ENCODE results near the gene IL37. TPM values are rescaled to one million over a fixed set of nuclear protein-coding genes. Genes with fewer than 3 reads are reported as not detected.

IL37 gene
- polyA plus RNA-seq, 1 donor from 2014 or later, result not detected

GRCh38 chr2:112949456-112949855 lies 38.5 kb downstream of the IL37 start:
- no peaks in the 10 kb centered on the region for H3K36me3 Mint-ChIP-seq
- H3K27ac Mint-ChIP-seq, result no peak overlapping the region
- H3K9me3 Mint-ChIP-seq, result peaks cover 0 to 12% (median 6%) of the 10 kb centered on the region in 3 donors
- H3K27me3 Mint-ChIP-seq, result peaks cover 7% of the 10 kb centered on the region
- H3K4me3 Mint-ChIP-seq, result no peak overlapping the region
- H3K4me1 Mint-ChIP-seq, result no peaks in the 10 kb centered on the region

GRCh38 chr2:112954364-112954763 lies 43.4 kb downstream of the IL37 start:
- Mint-ChIP-seq H3K9me3 (peaks cover 0 to 8% (median 6%) of the 10 kb centered on the region in 3 donors), H3K27ac (no peak overlapping the region), H3K36me3 (no peaks in the 10 kb centered on the region), H3K4me1 (no peaks in the 10 kb centered on the region), H3K27me3 (peaks cover 5% of the 10 kb centered on the region), H3K4me3 (no peak overlapping the region)

DNA sequence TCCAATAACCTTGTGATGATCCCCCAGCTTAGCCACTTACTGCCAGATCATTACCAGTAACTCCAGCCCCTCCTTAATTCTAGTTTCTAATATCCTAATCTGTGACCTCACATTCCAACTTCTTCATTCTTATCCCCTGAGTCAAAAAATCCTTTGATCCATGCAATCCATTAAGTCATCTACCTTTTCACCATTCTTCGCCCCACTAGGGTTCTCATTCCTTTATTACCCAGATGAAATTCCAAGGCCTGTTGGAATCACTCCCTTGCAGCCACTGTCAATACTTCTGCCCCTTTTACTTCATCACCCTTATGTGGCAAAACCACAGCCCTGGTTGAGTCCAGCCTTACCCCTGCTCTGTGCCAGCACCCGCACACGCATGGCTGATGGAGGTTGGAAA lies 46.5 kb downstream of the IL37 start:
- Mint-ChIP-seq H3K4me1 (no peaks in the 10 kb centered on the region), H3K4me3 (no peak overlapping the region), H3K27me3 (no peaks in the 10 kb centered on the region), H3K36me3 (no peaks in the 10 kb centered on the region), H3K27ac (no peak overlapping the region), H3K9me3 (peaks cover 0 to 3% (median 0%) of the 10 kb centered on the region in 3 donors)

DNA sequence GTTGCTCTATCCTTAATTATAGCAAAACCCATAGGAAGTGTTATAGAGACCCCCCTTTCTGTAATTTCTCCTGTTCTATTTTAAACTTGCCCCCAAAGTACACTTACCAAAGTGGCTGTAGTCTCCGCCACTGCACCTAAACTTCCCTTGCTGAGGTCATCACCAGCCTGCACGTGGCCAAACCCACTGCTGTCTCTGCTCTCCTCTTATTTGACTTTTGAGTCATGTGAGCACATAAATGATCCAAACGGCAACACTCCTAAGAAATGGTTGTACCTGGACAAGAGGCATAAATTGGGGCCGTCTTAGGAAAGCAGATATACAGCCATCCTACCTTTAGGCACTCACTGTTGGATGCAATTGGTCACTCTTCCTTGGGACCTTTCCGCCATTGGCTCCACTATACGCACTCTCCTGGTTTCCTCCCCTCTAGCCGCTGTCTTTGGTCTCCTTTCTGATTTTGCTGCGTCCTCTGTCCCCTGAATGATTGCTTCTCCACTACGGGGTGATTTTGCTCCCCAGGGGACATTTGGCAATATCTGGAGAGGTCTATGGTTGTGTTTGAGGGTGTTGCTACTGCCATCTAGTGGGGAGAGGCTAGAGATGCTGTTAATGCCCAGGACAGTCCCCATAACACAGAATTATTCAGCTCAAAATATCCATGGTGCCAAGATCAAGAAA lies 47.6 kb downstream of the IL37 start:
- Mint-ChIP-seq H3K27me3 (no peaks in the 10 kb centered on the region), H3K36me3 (no peaks in the 10 kb centered on the region), H3K4me1 (no peaks in the 10 kb centered on the region), H3K9me3 (no peaks in the 10 kb centered on the region), H3K4me3 (no peak overlapping the region), H3K27ac (no peak overlapping the region)

- no peak overlapping the region for H3K27ac Mint-ChIP-seq
- H3K9me3 Mint-ChIP-seq, result no peaks in the 10 kb centered on the region
- H3K4me1 Mint-ChIP-seq, result no peaks in the 10 kb centered on the region
- no peaks in the 10 kb centered on the region for H3K27me3 Mint-ChIP-seq
- H3K36me3 Mint-ChIP-seq, result no peaks in the 10 kb centered on the region
- H3K4me3 Mint-ChIP-seq, result no peak overlapping the region
Measured at GRCh38 chr2:112959109-112959812, 48.3 kb downstream of the IL37 start.

- no peaks in the 10 kb centered on the region for H3K27me3 Mint-ChIP-seq
- no peaks in the 10 kb centered on the region for H3K4me1 Mint-ChIP-seq
- H3K27ac Mint-ChIP-seq, result no peak overlapping the region
- no peaks in the 10 kb centered on the region for H3K36me3 Mint-ChIP-seq
- no peak overlapping the region for H3K4me3 Mint-ChIP-seq
- no peaks in the 10 kb centered on the region for H3K9me3 Mint-ChIP-seq
Measured at GRCh38 chr2:112960230-112960825, 49.4 kb downstream of the IL37 start.

- no peaks in the 10 kb centered on the region for H3K36me3 Mint-ChIP-seq
- H3K27ac Mint-ChIP-seq, result no peak overlapping the region
- H3K9me3 Mint-ChIP-seq, result no peaks in the 10 kb centered on the region
- no peak overlapping the region for H3K4me3 Mint-ChIP-seq
- no peaks in the 10 kb centered on the region for H3K4me1 Mint-ChIP-seq
- H3K27me3 Mint-ChIP-seq, result no peaks in the 10 kb centered on the region
Measured at GRCh38 chr2:112962308-112963175, 51.6 kb downstream of the IL37 start.

DNA sequence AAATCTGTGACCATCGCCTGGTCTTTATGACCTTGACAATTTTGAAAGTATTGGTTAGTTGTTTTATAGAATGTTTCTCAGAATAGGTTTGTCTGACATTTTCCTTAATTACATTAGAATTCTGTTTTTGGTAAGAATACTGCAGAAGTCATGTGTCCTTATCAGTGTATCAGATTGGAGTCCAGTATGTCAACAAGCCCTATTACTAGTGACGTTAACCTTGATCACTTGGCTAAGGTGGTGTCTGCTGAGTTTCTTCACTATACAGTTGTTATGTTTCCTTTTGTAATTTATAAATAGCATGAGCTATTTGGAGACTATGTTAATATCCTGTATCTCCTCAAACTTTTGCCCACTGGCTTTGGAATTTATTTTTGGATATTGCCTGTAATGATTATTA lies 56.1 kb downstream of the IL37 start:
- H3K9me3 Mint-ChIP-seq, result peaks cover 0 to 7% (median 2%) of the 10 kb centered on the region in 3 donors
- H3K27me3 Mint-ChIP-seq, result peaks cover 8% of the 10 kb centered on the region
- no peaks in the 10 kb centered on the region for H3K36me3 Mint-ChIP-seq
- no peak overlapping the region for H3K4me3 Mint-ChIP-seq
- no peak overlapping the region for H3K27ac Mint-ChIP-seq
- H3K4me1 Mint-ChIP-seq, result no peaks in the 10 kb centered on the region

Other genes starting within 250 kb of the IL37 start
- gene NT5DC4, start 190.1 kb upstream of the IL37 start, polyA plus RNA-seq, result not detected
- not detected for gene CKAP2L, start 146.6 kb upstream of the IL37 start, polyA plus RNA-seq
- not detected for gene IL1A, start 126.7 kb upstream of the IL37 start, polyA plus RNA-seq
- gene IL1B, start 74.4 kb upstream of the IL37 start, polyA plus RNA-seq, result not detected
- not detected for gene IL36G, start 66.8 kb downstream of the IL37 start, polyA plus RNA-seq
- not detected for gene IL36A, start 94.3 kb downstream of the IL37 start, polyA plus RNA-seq
- not detected for gene IL36B, start 141.7 kb downstream of the IL37 start, polyA plus RNA-seq
- not detected for gene IL36RN, start 148.0 kb downstream of the IL37 start, polyA plus RNA-seq
- gene IL1F10, start 156.8 kb downstream of the IL37 start, polyA plus RNA-seq, result not detected
- gene IL1RN, start 216.4 kb downstream of the IL37 start, polyA plus RNA-seq, result not detected